DOHH2 (cell line): ENCODE measurements around the gene C22orf42.

Source experiments
- H3F3A ChIP-seq: fragments of 200-600 bp; sonication (generic), shearing (Covaris generic); 2 replicates; pipeline ENCODE4 v1.6.0; 2016; ENCODE audit warnings: antibody characterized with exemption, mild to moderate bottlenecking; ENCODE audit not compliant: control insufficient read depth, insufficient read depth
- H3K27ac ChIP-seq: fragments of 200-600 bp; sonication (generic); 2 replicates; pipeline ENCODE4 v1.5.1; 2014; ENCODE audit warnings: low read depth, mild to moderate bottlenecking, low read length, moderate library complexity
- H3K27me3 ChIP-seq: fragments of 200-600 bp; sonication (generic); 2 replicates; pipeline ENCODE4 v1.6.1; 2014; ENCODE audit warnings: mild to moderate bottlenecking, low read length, mixed read lengths; ENCODE audit not compliant: control insufficient read depth
- H3K36me3 ChIP-seq: fragments of 200-600 bp; sonication (generic); 2 replicates; pipeline ENCODE4 v1.6.1; 2014; ENCODE audit warnings: mild to moderate bottlenecking, low read length, moderate library complexity, mixed read lengths; ENCODE audit not compliant: control insufficient read depth
- H3K4me1 ChIP-seq: fragments of 200-600 bp; sonication (generic); 2 replicates; pipeline ENCODE4 v1.6.1; 2014; ENCODE audit warnings: mild to moderate bottlenecking, low read length, mixed read lengths; ENCODE audit not compliant: control insufficient read depth
- H3K4me2 ChIP-seq: fragments of 200-600 bp; sonication (generic); 2 replicates; pipeline ENCODE4 v1.6.0; 2014; ENCODE audit warnings: mild to moderate bottlenecking, low read length, moderate library complexity
- H3K4me3 ChIP-seq: fragments of 200-600 bp; sonication (generic); 2 replicates; pipeline ENCODE4 v1.5.1; 2014; ENCODE audit warnings: mild to moderate bottlenecking, low read length, mixed read lengths
- H3K79me2 ChIP-seq: fragments of 200-600 bp; sonication (generic); 2 replicates; pipeline ENCODE4 v1.6.1; 2014; ENCODE audit warnings: mild to moderate bottlenecking, low read length, mixed read lengths; ENCODE audit not compliant: control insufficient read depth
- H3K9me2 ChIP-seq: fragments of 200-600 bp; sonication (generic); replicated peaks from 2 replicates; pipeline ENCODE4 v1.6.1; 2014; ENCODE audit warnings: mild to moderate bottlenecking, low read length, mixed read lengths; ENCODE audit not compliant: control insufficient read depth
- H3K9me3 ChIP-seq: fragments of 200-600 bp; sonication (generic); 2 replicates; pipeline ENCODE4 v1.6.1; 2014; ENCODE audit warnings: antibody characterized with exemption, low read length, mixed read lengths; ENCODE audit not compliant: control insufficient read depth, insufficient read depth
- H4K20me1 ChIP-seq: fragments of 200-600 bp; sonication (generic); 2 replicates; pipeline ENCODE4 v1.6.0; 2014; ENCODE audit warnings: low read depth, mild to moderate bottlenecking, antibody characterized with exemption, low read length, moderate library complexity; ENCODE audit not compliant: control insufficient read depth, insufficient read depth
- CTCF ChIP-seq: fragments of 200-600 bp; sonication (generic); IDR thresholded peaks from one replicate; pipeline ENCODE4 v1.5.1; 2014; ENCODE audit warnings: antibody characterized with exemption, mild to moderate bottlenecking, low read depth, low read length; ENCODE audit not compliant: poor library complexity, severe bottlenecking
- EZH2phosphoT487 ChIP-seq: fragments of 200-600 bp; sonication (generic); IDR thresholded peaks from 2 replicates; pipeline ENCODE4 v1.6.1; 2017; ENCODE audit warnings: borderline replicate concordance, mild to moderate bottlenecking, antibody characterized with exemption, low read length, moderate library complexity, mixed read lengths

The C22orf42 gene

GRCh38 chr22:32132783-32133182 lies 26.3 kb downstream of the C22orf42 start:
- H3K36me3 ChIP-seq: no peaks in the 10 kb centered on the region
- H3K9me3 ChIP-seq: no peaks in the 10 kb centered on the region
- H3K27me3 ChIP-seq: peaks cover 7% of the 10 kb centered on the region
- no peaks in the 10 kb centered on the region for H3K79me2 ChIP-seq
- no peaks in the 10 kb centered on the region for H3K9me2 ChIP-seq
- H3F3A ChIP-seq: no peaks in the 10 kb centered on the region
- H3K4me2 ChIP-seq: no peak overlapping the region
- peaks cover 2% of the 10 kb centered on the region; the same call in 1 of the 2 replicates for H3K4me1 ChIP-seq
- no peak for TF ChIP-seq EZH2phosphoT487
- TF ChIP-seq CTCF: no peak
- no peaks in the 10 kb centered on the region for H4K20me1 ChIP-seq
- H3K27ac ChIP-seq: no peak overlapping the region
- H3K4me3 ChIP-seq: no peak overlapping the region

- no peaks in the 10 kb centered on the region for H3K9me3 ChIP-seq
- H4K20me1 ChIP-seq: no peaks in the 10 kb centered on the region
- H3K36me3 ChIP-seq: no peaks in the 10 kb centered on the region
- H3K4me3 ChIP-seq: no peak overlapping the region
- no peaks in the 10 kb centered on the region for H3K4me1 ChIP-seq
- H3K79me2 ChIP-seq: no peaks in the 10 kb centered on the region
- no peak for TF ChIP-seq EZH2phosphoT487
- no peak for TF ChIP-seq CTCF
- H3K4me2 ChIP-seq: no peak overlapping the region
- 0 out of 2 replicates have a peak, but pooled peaks cover under 1% of the 10 kb centered on the region for H3K27me3 ChIP-seq
- no peaks in the 10 kb centered on the region for H3F3A ChIP-seq
- H3K9me2 ChIP-seq: no peaks in the 10 kb centered on the region
- no peak overlapping the region for H3K27ac ChIP-seq
These were observed 27.0 kb downstream of the C22orf42 start for GRCh38 chr22:32132126-32132525.

GRCh38 chr22:32130464-32130863 lies 28.6 kb downstream of the C22orf42 start:
- peaks cover 1% of the 10 kb centered on the region; the same call in 1 of the 2 replicates for H3K4me1 ChIP-seq
- H3K9me2 ChIP-seq: no peaks in the 10 kb centered on the region
- H3F3A ChIP-seq: no peaks in the 10 kb centered on the region
- no peak overlapping the region for H3K4me3 ChIP-seq
- no peaks in the 10 kb centered on the region for H3K79me2 ChIP-seq
- no peak overlapping the region for H3K27ac ChIP-seq
- no peaks in the 10 kb centered on the region for H3K9me3 ChIP-seq
- no peaks in the 10 kb centered on the region for H4K20me1 ChIP-seq
- no peak overlapping the region for H3K4me2 ChIP-seq
- TF ChIP-seq CTCF (no peak), EZH2phosphoT487 (no peak)
- H3K27me3 ChIP-seq: no peaks in the 10 kb centered on the region
- H3K36me3 ChIP-seq: no peaks in the 10 kb centered on the region
